ENCODE data around the gene P2RX1.
A peak's percentile ranks its signal among the peaks of the same experiment; 100 is the strongest.

P2RX1 gene

GRCh38 chr17:3897731-3898130, 18.5 kb downstream of the P2RX1 start:
- TF ChIP-seq, protein P1, sequence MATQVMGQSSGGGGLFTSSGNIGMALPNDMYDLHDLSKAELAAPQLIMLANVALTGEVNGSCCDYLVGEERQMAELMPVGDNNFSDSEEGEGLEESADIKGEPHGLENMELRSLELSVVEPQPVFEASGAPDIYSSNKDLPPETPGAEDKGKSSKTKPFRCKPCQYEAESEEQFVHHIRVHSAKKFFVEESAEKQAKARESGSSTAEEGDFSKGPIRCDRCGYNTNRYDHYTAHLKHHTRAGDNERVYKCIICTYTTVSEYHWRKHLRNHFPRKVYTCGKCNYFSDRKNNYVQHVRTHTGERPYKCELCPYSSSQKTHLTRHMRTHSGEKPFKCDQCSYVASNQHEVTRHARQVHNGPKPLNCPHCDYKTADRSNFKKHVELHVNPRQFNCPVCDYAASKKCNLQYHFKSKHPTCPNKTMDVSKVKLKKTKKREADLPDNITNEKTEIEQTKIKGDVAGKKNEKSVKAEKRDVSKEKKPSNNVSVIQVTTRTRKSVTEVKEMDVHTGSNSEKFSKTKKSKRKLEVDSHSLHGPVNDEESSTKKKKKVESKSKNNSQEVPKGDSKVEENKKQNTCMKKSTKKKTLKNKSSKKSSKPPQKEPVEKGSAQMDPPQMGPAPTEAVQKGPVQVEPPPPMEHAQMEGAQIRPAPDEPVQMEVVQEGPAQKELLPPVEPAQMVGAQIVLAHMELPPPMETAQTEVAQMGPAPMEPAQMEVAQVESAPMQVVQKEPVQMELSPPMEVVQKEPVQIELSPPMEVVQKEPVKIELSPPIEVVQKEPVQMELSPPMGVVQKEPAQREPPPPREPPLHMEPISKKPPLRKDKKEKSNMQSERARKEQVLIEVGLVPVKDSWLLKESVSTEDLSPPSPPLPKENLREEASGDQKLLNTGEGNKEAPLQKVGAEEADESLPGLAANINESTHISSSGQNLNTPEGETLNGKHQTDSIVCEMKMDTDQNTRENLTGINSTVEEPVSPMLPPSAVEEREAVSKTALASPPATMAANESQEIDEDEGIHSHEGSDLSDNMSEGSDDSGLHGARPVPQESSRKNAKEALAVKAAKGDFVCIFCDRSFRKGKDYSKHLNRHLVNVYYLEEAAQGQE (IDR thresholded peaks at IDR 0.05; ENCODE audit: insufficient read depth in 1 of 2, low read depth in 2 of 2, low read length in 2 of 2) = no peak
- TF ChIP-seq TAF1 (IDR thresholded peaks at IDR 0.05; ENCODE audit: borderline replicate concordance, insufficient read depth, low read length) = no peak
- no peak for TF ChIP-seq SIN3A (IDR thresholded peaks at IDR 0.05; ENCODE audit: borderline replicate concordance, insufficient read depth, low read length)
- no peak for TF ChIP-seq POLR2AphosphoS5 (IDR thresholded peaks at IDR 0.05; ENCODE audit: low read depth, low read length)
- TF ChIP-seq FOXP2 (optimal IDR thresholded peaks at IDR 0.05; ENCODE audit: borderline replicate concordance, extremely low read depth, extremely low read length, insufficient read depth) = no peak

DNA sequence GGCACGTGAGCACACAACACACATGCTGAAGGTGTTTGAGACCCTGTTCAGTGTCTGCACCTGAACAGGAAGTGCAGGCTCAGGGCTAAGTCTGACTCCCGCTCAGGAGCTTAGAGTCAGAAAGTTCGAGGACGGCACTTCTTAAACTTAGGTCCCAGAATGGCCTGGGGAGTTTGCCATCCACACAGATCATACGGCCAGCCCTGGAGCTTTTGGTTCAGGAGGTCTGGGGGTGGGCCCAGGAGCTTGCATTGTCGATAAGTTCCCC, 19.4 kb downstream of the P2RX1 start:
- TF ChIP-seq SIN3A (IDR thresholded peaks at IDR 0.05; ENCODE audit: borderline replicate concordance, insufficient read depth, low read length) = no peak
- TF ChIP-seq TAF1 (IDR thresholded peaks at IDR 0.05; ENCODE audit: borderline replicate concordance, insufficient read depth, low read length) = no peak
- TF ChIP-seq FOXP2 (optimal IDR thresholded peaks at IDR 0.05; ENCODE audit: borderline replicate concordance, extremely low read depth, extremely low read length, insufficient read depth) = no peak

GRCh38 chr17:3896108-3896967, 19.9 kb downstream of the P2RX1 start:
- no peak for TF ChIP-seq POLR2AphosphoS5 (IDR thresholded peaks at IDR 0.05; ENCODE audit: low read depth, low read length)
- TF ChIP-seq, protein P1 (IDR thresholded peaks at IDR 0.05; ENCODE audit: insufficient read depth in 1 of 2, low read depth in 2 of 2, low read length in 2 of 2) = no peak
- TF ChIP-seq FOXP2 (optimal IDR thresholded peaks at IDR 0.05; ENCODE audit: borderline replicate concordance, extremely low read depth, extremely low read length, insufficient read depth) = no peak
- no peak for TF ChIP-seq TAF1 (IDR thresholded peaks at IDR 0.05; ENCODE audit: borderline replicate concordance, insufficient read depth, low read length)
- TF ChIP-seq SIN3A (IDR thresholded peaks at IDR 0.05; ENCODE audit: borderline replicate concordance, insufficient read depth, low read length) = no peak

- TF ChIP-seq, protein P1 (IDR thresholded peaks at IDR 0.05; ENCODE audit: insufficient read depth in 1 of 2, low read depth in 2 of 2, low read length in 2 of 2) = no peak
- TF ChIP-seq TAF1 (IDR thresholded peaks at IDR 0.05; ENCODE audit: borderline replicate concordance, insufficient read depth, low read length) (no peak), FOXP2 (optimal IDR thresholded peaks at IDR 0.05; ENCODE audit: borderline replicate concordance, extremely low read depth, extremely low read length, insufficient read depth) (no peak), POLR2AphosphoS5 (IDR thresholded peaks at IDR 0.05; ENCODE audit: low read depth, low read length) (no peak), SIN3A (IDR thresholded peaks at IDR 0.05; ENCODE audit: borderline replicate concordance, insufficient read depth, low read length) (no peak)
Observed at GRCh38 chr17:3895354-3895753, 20.9 kb downstream of the P2RX1 start.

DNA sequence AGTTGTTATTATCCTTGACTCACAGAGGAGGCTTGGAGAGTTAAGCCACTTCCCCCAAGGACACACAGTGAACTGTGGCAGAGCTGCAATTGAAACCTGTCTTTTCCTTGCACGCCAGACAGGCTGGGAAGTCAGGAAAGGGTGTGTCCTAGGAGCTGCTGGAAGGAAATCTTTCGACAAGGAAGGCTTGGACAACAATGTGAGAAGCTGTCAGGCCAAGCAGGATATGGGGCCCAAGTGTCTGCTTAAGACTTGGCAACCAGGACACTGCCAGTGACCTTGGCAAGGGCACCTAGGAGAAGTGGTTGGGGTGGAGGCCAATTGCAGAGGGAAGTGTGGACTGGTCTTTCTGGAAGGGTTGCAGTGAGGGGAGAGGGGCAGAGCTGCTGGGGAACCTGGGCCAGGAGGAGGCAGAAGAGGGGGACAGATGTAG, 21.3 kb downstream of the P2RX1 start:
- peak; percentile 71; the same call in 1 of the 2 replicates for TF ChIP-seq SIN3A (IDR thresholded peaks at IDR 0.05; ENCODE audit: borderline replicate concordance, insufficient read depth, low read length)
- TF ChIP-seq, protein P1 (IDR thresholded peaks at IDR 0.05; ENCODE audit: insufficient read depth in 1 of 2, low read depth in 2 of 2, low read length in 2 of 2) = peak in 1 of 2 experiments; percentile 33; a peak in 1 of 4 replicates
- TF ChIP-seq POLR2AphosphoS5 (IDR thresholded peaks at IDR 0.05; ENCODE audit: low read depth, low read length) = no peak; the same call in 1 of the 2 replicates
